GM19372 (cell line): ENCODE results near the gene SEM1.
"Not testable (repeated sequence)": the region's sequence is repeated elsewhere in the genome, so short reads cannot be mapped to it uniquely, and the experiment has no call there.

Experiments
- ATAC-seq: cut with Tn5 transposase; IDR thresholded peaks from one replicate; pipeline ENCODE4 v1.9.1; 2021; ENCODE audit warnings: mild to moderate bottlenecking, low read depth, moderate library complexity; ENCODE audit not compliant: unreplicated experiment

SEM1 gene

DNA sequence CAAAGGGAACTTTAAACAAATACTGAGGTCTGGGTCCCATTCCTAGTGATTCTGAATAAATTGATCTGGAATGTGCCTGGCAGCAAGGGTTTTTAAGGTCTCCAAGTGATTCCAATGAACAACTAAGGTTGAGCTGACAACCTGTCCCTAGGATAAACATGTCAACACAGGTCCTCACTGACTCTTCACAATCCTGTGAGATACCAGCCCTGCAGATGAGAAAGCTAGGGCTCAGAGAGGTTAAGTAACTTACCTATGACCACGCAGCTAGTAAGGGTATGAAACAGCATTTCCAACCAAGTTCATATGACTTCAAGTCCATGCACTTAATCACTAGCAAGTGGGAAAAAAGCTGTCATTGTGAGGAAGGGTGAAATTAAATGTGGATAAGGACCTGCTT is 44.0 kb downstream of the SEM1 start:
- no peak for ATAC-seq

DNA sequence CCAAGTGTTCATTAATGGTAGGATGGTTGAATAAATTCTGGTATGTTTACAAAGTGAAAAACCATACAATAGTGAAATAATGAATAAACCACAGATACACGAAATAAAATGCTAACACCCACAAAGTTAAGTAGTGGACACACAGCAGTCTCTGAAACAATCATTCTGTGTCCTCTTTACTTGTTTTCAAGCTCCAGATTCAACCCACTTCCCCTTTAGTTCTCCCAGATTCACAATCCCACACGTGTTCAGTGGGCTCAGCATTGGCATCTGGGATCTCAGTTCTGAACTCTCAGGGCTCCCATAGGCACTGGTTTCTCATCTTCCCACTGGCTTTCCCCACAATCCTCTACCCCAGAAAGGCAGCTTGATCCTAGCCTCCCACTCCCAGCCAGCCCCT is 44.9 kb downstream of the SEM1 start:
- no peak for ATAC-seq

DNA sequence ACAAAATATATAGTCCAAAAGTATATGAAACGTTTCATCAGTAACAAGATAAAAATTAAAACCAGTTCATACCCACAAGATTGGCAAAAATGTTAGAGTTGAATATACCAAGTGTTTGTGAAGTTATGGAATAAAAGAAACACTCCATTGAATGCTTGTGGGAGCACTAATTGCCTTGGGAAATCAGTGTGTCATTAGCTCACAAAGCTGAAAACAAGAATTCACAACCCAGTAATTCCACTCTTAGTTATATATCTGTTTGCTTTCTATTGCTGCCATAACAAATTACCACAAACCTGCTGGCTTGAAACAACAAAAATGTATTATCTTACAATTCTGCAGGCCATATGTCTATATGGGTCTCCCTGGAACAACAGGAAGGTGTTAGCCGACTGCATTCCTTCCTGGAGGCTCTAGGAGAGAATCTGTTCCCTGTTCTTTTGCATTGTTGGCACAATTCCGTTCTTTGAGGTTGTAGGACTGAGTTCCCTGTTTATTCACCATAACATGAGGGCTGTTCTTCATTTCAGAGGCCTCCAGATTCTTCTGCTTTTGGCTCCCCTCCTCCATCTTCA is 45.7 kb downstream of the SEM1 start:
- ATAC-seq, result no peak

DNA sequence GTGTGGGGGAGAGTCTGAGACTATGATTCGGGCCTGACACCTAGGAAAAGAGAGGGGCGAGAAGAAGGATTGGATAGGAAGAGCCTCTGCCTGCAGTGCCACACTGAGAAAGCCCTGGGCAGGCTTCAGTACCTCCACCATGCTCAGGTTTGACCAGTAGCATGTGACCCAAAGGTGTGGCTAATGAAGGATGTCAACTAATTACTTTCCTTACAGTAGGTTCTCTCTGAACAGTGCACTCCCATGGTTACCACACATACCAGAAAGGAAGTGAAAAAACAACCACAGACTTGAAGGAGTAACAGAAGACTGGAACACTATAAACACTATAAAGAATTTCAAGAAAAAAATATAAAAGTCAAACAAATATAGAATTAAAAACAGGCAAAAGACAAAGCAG is 46.2 kb downstream of the SEM1 start:
- peak; percentile 90 for ATAC-seq

DNA sequence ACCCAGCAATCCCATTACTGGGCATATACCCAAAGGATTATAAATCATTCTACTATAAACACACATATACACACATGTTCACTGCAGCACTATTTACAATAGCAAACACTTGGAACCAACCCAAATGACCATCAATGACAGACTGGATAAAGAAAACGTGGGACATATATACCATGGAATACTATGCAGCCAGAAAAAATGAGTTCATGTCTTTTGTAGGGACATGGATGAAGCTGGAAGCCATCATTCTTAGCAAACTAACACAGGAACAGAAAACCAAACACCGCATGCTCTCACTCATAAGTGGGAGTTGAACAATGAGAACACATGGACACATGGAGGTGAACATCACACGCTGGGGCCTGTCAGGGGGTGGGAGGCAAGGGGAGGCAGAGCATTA is 47.5 kb downstream of the SEM1 start:
- not testable (repeated sequence) for ATAC-seq

DNA sequence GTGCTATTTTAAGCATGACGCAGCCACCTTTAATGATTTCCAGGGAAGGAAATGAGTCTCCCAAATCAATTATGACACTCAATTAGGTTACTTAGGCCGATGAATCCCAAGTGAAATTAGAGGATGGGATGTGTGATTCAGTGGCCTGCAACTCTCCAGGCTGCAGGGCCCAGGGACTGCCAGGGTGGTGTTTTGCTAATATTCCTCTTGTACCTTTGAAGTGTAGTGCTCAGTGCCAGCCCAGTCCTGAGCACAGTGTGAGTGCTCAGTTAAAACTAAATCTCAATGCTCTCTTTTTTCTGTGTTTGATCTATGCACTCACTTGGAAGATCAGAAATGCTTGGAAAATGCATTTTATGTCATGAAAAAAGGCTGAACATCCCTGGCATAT is 51.6 kb downstream of the SEM1 start:
- ATAC-seq, result no peak

DNA sequence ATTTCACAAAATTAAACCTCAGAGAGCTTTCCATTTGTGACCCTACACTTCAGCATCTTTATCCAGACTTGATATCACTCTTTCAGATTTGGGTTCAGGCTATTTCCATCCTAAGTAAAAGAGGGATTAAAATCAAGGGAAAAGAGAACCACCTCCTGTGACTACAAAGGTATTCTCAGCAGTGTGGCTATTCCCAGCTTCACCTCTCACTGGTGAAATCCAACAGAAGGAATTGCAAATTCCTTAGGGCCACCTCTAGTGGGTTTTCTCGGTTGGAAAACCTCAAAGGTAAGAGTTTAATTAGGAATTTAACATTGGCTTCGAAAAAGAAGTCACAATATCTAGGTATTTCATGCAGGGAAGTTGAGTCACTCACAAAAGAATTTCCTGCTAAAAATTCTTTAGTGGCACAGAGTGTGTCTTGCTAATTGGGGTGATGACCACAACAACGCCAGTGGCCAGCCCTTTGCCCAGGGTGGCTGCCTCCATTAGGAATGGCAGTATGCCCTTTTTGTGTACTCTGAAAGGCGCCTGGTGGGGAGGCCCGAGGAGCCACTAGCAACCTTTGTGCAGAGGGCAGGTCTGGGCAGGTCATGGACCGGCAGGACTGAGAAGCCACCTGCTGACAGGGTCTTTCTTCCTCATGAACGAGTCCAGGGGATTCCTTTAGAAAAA is 52.2 kb downstream of the SEM1 start:
- no peak for ATAC-seq

DNA sequence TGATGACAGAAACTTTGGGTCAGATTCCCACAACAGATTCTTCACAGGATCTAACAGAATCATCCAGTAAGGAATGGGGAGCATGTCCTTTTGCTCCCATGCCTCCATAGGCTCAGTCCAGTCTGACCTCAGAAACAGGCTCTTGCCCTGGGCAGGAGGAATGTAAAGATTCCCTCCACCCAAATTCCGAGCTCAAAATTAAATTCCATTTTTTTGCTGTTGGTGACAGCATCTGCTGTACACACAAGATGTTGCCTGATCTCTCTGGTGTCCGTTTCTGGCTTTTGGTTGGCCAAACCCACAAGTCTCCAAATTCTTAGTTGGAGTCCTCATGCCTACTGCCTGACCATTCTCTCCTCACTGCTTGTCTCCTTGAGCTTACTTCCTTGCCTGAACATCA is 53.7 kb downstream of the SEM1 start:
- ATAC-seq, result no peak

DNA sequence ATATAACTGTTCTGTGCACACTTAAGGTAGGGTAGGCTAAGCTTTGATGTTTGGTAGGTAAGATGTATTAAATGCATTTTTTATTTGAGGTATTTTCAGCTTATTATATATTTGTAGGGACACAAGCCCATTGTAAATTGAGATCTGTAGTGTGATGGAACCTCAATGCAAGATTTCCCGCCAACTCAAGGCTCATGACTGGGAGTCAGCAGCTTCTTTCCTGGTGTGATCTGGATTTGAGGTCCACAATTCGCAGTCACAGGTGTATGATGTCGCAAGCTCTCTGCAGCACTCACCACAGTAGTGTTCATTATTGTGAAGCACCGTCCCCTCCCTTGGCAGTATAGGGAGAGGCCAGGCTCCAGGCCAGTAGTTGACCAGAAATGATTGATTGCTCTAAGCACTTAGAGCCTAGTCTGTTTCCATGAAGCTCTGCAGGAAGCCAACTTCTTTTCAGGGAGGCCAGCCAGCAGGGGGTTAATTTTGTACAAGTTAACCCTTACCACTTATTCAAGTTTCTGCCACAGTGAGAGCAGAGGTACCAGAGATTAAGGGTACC is 54.9 kb downstream of the SEM1 start:
- no peak for ATAC-seq

DNA sequence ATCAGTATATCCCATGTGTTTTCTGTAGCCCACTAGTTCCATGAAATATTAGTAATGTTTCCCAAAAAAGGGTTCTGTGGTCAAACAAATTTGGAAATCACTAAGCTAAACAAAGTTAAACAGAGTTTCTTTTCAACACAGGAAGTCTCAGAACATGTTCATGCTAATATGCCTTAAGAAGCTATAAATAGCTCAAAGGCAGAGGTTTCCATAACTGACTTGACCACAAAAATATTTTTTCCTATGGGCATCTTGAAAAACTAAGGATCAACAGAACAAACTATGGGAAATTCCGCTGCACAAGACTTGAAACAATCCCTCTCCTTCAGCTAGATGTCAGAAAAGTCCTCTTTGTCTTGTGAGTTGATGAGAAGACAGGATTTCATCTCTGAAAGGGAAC is 59.7 kb downstream of the SEM1 start:
- no peak for ATAC-seq

DNA sequence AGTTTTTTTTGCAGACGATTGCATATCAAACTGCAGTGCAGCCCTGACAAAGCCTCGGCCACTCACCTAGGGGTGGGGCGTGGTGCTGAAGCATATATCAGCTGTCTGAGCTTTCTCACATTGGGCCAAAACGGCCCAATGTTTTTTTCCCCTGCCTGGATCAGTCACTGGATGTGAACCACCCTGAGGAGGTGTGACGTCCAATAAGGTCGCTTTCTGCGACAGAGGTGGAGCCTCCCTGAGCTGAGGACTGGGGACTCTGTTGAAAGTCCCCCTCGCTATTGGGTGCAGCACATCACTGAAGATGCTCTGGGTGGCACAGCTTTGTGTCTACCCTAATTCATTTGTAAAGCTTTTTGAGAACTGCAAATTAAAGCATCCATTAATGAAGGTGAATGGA is 60.9 kb downstream of the SEM1 start:
- ATAC-seq, result no peak

DNA sequence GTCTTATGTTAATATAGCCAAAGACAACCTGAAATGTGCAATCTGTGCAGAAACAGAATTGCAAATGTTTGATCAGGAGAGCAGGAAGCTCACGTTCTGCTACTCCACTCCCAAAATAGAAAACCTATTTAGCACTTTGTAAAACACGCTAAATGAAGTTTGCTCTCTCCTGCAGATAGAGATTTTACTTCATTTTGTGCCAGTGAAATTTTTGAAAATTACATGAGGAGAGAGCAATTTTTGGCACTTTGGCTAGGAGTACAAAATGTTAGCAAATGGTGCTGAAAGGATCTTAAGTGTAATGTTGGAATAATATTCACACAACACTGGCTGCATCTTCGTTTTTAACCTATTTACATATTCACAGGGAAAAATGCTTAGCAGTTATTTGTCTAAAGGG is 61.9 kb downstream of the SEM1 start:
- no peak for ATAC-seq

DNA sequence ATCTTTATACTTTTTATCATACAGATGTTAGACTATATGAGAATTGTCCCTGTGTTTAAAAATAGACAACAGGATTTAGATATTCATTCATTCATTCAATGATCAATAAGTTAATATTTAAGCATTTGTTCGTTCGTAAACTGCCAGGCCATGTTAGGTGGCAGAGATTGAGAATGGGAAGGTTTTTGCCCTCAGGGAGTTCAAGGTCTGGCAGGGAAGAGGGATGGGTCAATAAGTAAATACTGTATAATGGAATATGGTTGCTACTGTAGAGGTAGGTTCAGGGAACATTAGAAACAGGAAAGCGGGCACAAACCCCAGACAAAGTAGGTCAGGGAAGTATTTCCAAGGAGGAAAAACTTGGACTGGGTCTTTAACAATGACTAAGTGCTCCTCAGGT is 64.6 kb downstream of the SEM1 start:
- ATAC-seq, result no peak

DNA sequence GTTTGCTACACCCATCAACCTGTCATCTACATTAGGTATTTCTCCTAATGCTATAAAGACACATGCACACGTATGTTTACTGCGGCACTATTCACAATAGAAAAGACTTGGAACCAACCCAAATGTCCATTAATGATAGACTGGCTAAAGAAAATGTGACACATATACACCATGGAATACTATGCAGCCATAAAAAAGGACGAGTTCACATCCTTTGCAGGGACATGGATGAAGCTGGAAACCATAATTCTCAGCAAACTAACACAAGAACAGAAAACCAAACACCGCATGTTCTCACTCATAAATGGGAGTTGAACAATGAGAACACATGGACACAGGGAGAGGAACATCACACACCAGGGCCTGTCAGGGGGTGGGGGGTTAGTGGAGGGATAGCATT is 66.2 kb downstream of the SEM1 start:
- not testable (repeated sequence) for ATAC-seq

DNA sequence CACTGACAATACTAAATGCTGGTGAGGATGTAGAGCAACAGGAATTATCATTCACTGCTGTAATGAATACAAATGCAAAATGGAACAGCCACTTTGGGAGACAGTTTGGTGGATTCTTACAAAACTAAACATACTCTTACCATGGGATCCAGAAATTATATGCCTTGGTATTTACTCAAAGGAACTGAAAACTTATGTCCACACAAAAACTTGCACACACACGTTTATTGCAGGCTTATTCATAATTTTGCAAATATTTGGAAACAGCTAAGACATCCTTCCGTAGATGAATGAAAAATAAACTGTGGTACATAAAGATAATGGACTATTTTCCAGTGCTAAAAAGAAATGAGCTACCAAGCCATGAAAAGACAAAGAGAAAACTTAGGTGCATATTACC is 69.6 kb downstream of the SEM1 start:
- no peak for ATAC-seq
